GM21576 (cell line): ENCODE data around the gene HPSE2.
"Not testable (repeated sequence)": the region's sequence is repeated elsewhere in the genome, so short reads cannot be mapped to it uniquely, and the experiment has no call there.

Source experiments
- ATAC-seq: cut with Tn5 transposase; IDR thresholded peaks from one replicate; pipeline ENCODE4 v1.9.1; 2021; ENCODE audit warnings: mild to moderate bottlenecking, moderate library complexity; ENCODE audit not compliant: unreplicated experiment

The HPSE2 gene

GRCh38 chr10:98924526-98924925 is 311.1 kb downstream of the HPSE2 start:
- no peak for ATAC-seq

- no peak for ATAC-seq
Observed at GRCh38 chr10:98921316-98921715, 314.3 kb downstream of the HPSE2 start.

DNA sequence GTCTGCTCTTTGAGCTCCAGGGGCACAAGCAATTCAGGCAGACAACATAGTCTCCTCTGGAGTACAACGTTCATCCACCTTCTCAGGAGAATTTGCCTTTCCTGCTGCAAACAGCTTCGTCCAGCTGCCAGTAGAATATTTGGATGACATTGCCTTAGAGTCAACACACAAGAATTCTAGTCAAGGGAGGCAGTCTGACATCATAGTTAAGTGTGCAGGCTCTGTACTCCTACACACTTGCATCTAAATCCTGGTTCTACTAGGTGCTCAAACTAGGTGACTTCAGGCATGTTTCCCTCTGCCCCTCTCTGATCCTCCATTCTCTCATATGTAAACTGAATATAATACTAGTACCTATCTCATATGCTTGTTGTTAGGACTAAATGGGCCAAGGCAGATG is 314.8 kb downstream of the HPSE2 start:
- no peak for ATAC-seq

DNA sequence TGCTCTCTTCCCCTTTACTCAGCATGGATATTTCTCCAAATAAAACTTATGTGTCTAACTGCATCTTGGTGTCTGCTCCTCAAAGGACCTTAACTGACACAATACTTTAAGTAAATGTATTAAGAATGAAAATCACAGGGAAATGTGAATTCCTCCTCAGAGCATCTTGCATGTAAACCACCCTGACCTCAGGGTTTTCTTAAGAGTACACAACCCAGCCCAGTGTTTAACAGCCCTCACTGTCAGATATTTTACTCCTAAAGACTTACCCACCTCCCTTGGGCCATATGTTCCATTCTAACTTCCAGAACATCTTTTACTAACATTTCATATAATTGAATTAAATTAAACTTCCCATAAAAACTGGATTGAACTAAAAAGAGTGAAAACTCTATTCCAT is 315.3 kb downstream of the HPSE2 start:
- no peak for ATAC-seq

DNA sequence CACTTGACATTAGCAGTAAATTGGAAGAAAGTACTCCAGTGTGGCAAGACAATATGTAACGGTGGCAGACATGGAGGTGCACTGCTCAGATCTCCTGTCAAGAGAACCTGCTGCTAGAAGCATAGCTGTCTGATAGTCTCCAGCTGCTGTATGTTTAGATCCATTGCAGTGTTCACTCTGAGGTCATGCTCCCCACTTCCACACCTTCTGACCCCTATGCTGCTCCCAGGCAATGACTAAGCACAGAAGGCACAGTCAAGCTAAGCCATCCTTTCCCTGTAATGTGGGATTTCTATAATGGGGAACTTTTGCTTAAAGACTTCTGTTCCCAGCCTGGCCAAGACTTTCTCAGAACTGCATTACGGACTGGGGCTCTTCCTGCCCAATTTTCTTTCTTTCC is 315.8 kb downstream of the HPSE2 start:
- ATAC-seq, result no peak

DNA sequence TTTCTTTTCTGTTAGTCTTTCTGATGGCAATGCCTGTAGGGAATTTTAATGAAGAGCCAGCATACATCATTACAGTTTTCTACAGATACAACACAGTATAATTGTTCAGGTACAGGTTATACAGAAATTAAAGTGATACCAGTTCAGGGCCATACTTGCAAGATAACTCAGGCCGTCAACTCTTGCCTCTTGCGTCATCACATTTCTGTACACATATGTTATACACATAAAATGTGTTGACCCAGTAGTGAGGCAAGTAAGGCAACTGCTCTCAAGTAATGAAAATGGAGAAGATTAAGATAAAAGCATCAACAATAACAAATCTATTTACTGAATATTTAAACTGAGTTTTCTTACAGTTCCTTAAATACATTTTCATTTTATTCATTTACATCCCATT is 317.8 kb downstream of the HPSE2 start:
- no peak for ATAC-seq

GRCh38 chr10:98916526-98917125 is 319.0 kb downstream of the HPSE2 start:
- no peak for ATAC-seq

GRCh38 chr10:98915911-98916310 is 319.7 kb downstream of the HPSE2 start:
- ATAC-seq, result no peak

GRCh38 chr10:98910546-98910945 is 325.1 kb downstream of the HPSE2 start:
- ATAC-seq, result no peak

- ATAC-seq, result no peak
Observed at GRCh38 chr10:98910048-98910447, 325.6 kb downstream of the HPSE2 start.

GRCh38 chr10:98908868-98909267 is 326.8 kb downstream of the HPSE2 start:
- ATAC-seq, result no peak

- not testable (repeated sequence) for ATAC-seq
Observed at GRCh38 chr10:98908247-98908646, 327.4 kb downstream of the HPSE2 start.

DNA sequence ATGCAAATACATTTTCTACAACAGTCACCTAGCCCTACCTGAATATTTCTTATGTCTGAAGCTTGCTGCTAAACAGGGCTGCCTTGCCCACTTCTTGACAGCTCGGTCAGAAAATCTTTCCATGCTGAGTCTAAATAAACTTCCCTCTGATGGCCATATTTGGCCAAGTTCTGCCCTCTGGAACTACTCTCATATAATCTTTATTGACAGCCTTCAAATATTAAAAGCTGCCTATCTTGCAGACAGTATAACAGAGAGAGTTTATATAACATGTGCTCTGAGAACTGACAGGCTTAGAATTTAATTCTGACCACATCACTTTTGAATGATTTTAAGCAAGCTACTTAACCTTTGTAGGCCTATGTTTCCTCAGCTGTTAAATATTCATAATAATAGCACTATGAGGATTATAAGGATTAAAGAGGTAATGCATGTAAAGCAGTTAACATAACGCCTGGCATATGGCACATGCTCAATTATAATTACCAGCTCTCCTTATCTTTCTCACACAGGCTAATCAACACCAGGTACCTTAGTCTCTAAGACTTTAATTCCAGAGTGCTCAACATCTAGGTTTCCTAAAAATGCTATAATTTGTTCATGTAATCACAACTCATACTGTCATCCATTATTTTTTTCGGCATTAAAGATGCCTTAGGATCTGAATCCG is 334.1 kb downstream of the HPSE2 start:
- ATAC-seq, result no peak

- no peak for ATAC-seq
Observed at GRCh38 chr10:98899018-98899417, 336.6 kb downstream of the HPSE2 start.

DNA sequence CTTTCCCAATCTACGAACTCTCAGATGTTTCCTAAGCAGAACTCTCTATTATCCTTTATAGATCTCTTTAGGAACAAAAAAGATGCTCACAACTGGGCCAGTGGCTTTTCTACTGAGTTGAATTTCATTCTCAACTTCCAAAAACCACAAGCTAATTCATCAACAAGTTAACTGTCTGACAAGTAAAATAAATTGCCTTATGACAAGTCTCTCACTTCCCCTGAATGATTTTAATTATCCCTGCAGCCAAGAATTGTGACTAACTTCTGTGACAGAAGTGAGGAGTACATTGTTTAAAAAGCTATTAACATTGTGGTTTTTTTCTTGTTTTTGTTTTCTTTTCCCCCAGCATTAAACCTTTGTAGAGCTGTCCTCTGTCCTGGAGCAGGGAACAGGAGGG is 343.1 kb downstream of the HPSE2 start:
- no peak for ATAC-seq

DNA sequence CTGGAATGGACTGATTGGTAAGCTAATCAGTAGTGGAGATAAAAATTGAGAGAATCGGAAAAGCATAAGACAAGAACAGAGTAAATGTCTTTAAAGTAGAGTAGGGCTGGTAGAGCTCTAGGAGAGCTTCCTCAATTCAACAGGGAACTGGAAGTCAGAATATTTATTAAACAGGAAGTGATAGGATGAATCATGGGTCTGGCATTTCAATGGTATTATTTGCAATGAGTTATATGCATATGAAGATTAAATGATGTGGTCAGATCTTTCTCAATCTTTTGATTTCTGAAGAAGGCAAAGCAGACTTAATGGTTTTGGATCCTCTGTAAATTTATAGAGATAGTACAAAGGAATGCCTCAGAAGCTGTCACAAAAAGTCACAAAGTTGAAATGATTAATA is 349.0 kb downstream of the HPSE2 start:
- ATAC-seq, result no peak

DNA sequence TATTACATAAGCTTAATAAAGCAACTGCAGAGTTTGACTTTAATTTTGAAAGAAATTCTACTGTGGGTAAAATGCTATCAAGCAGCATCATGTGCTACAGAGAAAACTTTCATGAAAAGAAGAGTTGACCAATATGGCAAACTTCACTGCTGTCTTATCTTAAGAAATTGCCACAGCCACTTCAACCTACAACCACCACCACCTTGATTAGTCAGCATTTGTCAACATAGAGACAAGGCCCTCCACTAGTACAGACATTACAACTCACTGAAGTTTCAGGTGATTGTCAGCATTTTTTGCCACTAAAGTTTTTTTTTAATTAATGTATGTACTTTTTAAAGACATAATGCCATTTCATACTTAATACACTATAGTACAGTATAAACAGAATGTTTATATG is 350.3 kb downstream of the HPSE2 start:
- ATAC-seq, result no peak

- ATAC-seq, result no peak
Observed at GRCh38 chr10:98881789-98882188, 353.9 kb downstream of the HPSE2 start.

DNA sequence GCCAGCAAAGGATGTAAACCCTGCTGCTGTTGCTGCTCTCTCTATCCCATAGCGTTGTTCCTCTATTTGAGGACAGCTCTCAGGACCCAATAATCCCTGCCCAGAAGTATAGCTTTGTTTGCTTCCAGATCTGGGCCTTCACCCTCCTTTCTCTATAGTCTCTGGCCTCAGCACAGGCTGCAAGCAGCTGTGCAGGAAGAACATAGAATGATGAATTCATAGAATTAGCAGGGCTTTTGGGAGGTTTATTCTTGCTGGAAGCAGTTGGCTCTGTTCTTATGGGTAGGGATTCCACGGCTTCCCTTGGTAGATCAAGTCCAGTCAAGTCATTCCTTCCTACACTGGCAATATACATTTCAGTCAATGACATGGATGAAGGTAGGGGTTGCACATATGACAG is 354.7 kb downstream of the HPSE2 start:
- ATAC-seq, result no peak

DNA sequence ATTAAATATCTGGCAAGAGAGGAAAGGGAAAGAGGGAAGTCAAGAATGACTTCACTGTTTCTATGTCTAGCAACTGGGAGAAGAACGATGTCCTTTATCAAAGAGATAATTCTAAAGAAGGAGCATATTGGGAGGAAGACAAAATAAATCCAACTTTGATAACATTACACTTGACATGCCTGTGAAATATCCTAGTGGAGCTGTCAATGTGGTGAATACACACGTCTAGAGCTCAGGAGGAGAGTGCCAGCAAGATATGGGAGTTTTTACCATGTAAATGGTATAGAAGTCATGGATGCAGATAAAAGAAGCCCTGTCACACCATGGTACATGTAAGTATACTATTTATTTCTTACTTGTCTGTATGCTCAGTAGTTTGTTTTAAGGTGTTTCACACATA is 356.7 kb downstream of the HPSE2 start:
- no peak for ATAC-seq

- ATAC-seq, result no peak
Observed at GRCh38 chr10:98878418-98878817, 357.2 kb downstream of the HPSE2 start.

- no peak for ATAC-seq
Observed at GRCh38 chr10:98861962-98862361, 373.7 kb downstream of the HPSE2 start.

DNA sequence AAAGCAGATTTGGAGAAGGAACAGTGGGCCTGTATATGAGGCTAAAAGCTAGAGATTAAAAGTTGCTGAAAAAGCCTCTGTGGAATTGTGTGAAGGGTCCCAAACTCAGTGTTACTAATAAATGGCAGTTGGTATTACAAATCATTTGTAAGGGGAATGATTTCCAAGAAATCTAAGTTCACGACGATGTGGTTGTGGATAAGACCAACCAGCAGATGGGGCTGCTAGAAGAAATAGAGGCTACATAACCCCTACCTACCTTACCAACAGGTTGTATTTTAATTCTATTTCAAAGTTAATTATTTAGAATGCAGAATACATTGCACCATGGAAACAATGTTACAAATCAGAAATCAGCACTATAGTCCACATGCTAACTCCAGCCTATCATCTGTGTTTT is 377.1 kb downstream of the HPSE2 start:
- no peak for ATAC-seq
